ENCODE measurements around the gene GLTP.

The GLTP gene

DNA sequence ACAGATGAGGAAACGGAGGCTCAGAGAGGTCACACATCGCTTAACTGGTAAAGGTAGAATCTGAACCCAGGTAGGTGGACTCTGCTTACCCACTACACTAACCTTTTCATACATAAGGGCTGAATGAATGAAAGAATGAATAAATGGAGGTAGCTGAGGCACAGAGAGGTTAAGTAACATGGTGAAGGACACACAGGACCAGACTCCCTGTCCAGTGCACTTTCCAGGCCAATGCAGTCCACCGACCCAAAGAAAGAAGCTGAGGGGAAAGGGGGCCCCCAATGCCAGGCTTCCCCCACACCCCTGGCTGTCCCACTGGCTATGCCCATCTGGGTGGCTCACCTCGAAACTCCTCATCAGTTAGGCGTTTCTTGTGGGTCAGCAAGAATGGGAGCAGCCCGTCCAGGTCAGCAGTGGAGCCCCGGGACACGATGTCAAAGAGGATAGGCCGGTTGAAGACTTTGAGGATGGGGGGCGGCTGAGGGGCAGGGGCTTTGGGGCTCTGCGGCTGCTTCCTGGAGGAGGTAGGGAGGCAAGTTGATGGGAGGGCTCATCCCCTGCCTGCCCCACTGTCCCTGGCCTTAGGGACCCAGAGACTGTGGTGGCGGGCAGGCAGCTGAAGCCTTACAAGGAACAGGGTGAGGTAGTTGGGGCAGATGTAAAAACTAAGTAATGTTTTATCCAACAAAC is 72.2 kb downstream of the GLTP start:
- TF ChIP-seq, protein P1, sequence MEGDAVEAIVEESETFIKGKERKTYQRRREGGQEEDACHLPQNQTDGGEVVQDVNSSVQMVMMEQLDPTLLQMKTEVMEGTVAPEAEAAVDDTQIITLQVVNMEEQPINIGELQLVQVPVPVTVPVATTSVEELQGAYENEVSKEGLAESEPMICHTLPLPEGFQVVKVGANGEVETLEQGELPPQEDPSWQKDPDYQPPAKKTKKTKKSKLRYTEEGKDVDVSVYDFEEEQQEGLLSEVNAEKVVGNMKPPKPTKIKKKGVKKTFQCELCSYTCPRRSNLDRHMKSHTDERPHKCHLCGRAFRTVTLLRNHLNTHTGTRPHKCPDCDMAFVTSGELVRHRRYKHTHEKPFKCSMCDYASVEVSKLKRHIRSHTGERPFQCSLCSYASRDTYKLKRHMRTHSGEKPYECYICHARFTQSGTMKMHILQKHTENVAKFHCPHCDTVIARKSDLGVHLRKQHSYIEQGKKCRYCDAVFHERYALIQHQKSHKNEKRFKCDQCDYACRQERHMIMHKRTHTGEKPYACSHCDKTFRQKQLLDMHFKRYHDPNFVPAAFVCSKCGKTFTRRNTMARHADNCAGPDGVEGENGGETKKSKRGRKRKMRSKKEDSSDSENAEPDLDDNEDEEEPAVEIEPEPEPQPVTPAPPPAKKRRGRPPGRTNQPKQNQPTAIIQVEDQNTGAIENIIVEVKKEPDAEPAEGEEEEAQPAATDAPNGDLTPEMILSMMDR (IDR thresholded peaks at IDR 0.05; ENCODE audit: extremely low read depth, missing control alignments), result no peak
- DNase-seq (ENCODE audit: low spot score), result no peak

DNA sequence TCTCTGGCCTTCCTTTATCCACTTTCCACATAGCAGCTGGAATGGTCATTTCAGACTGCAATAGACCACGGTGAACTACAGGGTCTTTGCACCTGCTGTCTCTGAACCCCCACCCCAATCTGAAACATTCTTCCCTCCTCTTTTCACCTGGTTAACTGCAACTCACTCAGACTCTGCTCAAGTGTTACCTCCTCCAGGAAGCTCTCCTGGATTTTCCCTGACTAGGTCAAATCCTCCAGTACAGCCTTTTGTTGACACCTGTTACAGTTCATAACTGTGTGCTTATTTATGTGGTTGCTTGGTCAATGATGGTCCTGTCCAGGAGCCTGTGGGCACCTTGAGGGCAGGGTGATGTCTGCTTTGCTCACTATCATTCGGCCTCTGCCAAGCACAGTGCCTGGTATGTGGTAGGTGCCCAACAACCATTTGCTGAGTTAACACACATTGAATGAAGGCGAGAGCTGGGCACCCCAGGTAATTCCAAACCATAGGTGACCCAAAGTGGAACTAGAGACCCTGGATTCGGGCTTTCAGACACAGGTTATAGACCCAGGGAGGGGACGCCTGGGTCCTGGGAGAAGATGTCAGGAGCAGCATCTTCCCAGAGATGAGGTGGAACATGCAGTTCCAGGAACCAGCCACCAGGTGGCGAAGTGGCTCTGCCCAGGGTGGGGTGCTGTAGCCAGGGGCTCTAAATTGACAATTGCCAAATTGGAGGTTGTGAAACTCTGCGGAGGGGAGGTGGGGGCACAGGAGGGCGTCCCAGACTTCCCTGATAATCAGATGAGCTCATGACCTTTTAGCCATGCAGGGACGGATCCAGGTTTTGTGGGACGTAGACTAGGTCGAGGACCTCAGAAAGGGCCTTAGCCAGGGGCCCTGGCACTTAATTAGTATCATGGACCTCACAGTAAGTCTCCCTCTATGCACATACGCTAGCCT is 75.2 kb downstream of the GLTP start:
- peak; percentile 88 for DNase-seq (ENCODE audit: low spot score)
- TF ChIP-seq, protein P1 (IDR thresholded peaks at IDR 0.05; ENCODE audit: extremely low read depth, missing control alignments), result peak; percentile 75

DNA sequence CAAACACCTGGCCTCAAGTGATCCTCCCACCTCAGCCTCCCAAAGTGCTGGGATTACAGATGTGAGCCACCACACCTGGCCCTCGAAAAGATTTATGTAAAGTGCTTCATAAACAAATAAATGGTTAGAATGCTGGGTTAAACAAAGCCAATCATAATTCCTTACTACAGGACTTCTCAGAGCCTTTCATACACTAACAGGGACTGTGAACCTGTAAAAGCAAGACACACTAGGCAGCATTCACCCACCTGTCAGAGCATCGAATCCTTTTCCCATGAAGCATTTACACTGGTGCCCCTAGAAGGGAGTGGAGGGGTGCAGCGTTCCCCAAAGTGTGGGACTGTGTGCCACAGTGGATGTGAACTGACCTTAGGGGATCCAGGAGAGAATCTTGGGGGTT is 76.7 kb downstream of the GLTP start:
- DNase-seq (ENCODE audit: low spot score), result no peak
- TF ChIP-seq, protein P1 (IDR thresholded peaks at IDR 0.05; ENCODE audit: extremely low read depth, missing control alignments), result no peak

DNA sequence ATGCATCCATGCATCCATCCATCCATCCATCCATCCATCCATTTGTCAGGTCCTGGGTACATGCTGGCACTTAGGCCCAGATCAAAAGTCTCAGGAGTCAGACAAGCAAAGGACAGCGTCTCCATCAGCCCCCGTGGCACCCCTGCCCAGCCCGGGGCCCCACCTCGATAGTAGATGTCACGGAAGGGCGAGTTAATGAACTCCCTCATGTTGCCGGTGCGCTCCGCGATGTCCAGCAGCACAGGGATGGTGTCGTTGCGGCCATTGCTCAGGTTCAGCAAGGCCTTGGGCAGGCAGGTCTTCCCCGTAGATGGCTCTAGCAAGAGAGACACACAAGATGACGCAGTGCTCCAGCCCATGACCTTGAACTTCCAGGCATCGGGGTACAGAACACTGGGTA is 77.5 kb downstream of the GLTP start:
- no peak for DNase-seq (ENCODE audit: low spot score)
- TF ChIP-seq, protein P1 (IDR thresholded peaks at IDR 0.05; ENCODE audit: extremely low read depth, missing control alignments), result no peak

Data from GM20000 (cell line).